Endothelial cell of umbilical vein (primary cell): ENCODE results near the gene ATXN1. TPM values are rescaled to one million over a fixed set of nuclear protein-coding genes. Genes with fewer than 3 reads are reported as not detected.

Source experiments
- BruUV-seq: library from RNA; stranded (reverse); fragments of 400-500 nt; replicated peaks from 2 replicates; lab custom pipeline; 2021; lab: Mats Ljungman, UMichigan
- CTCF ChIA-PET: fragments of 300-600, 350-600 bp; sonication (Branson Sonifier 250); formaldehyde crosslinking; loops from one replicate; lab custom pipeline; 2021; ENCODE audit warnings: antibody characterized with exemption, inconsistent platforms; lab: Charles Lee
- POLR2A ChIA-PET: fragments of 300-600, 350-600 bp; sonication (Branson Sonifier 250); formaldehyde crosslinking; loops from one replicate; lab custom pipeline; 2021; ENCODE audit warnings: antibody characterized with exemption, inconsistent platforms; lab: Charles Lee
- DNase-seq: peaks from one replicate; pipeline ENCODE4 v3.0.0-alpha.2; 2011; ENCODE audit warnings: low read depth, low spot score
- FAIRE-seq: peaks from 2 replicates; lab custom pipeline; 2011; peaks lifted over from hg19 to GRCh38; lab: Jason Lieb, UNC
- H2AFZ ChIP-seq: 2 replicates; pipeline ENCODE4 v1.6.0; 2012; ENCODE audit warnings: low read depth, low read length, control low read depth, inconsistent platforms
- H3K27ac ChIP-seq: 2 replicates; pipeline ENCODE4 v1.5.1; 2011; ENCODE audit warnings: low read depth, mild to moderate bottlenecking, control low read depth, low read length, moderate library complexity; ENCODE audit not compliant: insufficient read depth
- H3K27me3 ChIP-seq, 2 experiments: 2 replicates each; pipeline versions ENCODE4 v1.6.0 to v1.6.1; 2011; ENCODE audit warnings: low read length in 2 of 2, mixed read lengths in 1 of 2; ENCODE audit not compliant: control insufficient read depth in 2 of 2, insufficient read depth in 2 of 2
- H3K36me3 ChIP-seq, 2 experiments: 2 replicates in 1 of 2; 3 replicates in 1 of 2; pipeline ENCODE4 v1.5.1; 2011; ENCODE audit warnings: low read length in 2 of 2, mild to moderate bottlenecking in 1 of 2, moderate library complexity in 1 of 2; ENCODE audit not compliant: control insufficient read depth in 2 of 2, insufficient read depth in 2 of 2; ENCODE audit errors: extremely low read depth in 1 of 2
- H3K4me1 ChIP-seq: 3 replicates; pipeline ENCODE4 v1.5.1; 2011; ENCODE audit warnings: mild to moderate bottlenecking, low read length; ENCODE audit not compliant: control insufficient read depth, insufficient read depth; ENCODE audit errors: extremely low read depth
- H3K4me2 ChIP-seq: 2 replicates; pipeline ENCODE4 v1.6.1; 2011; ENCODE audit warnings: low read length, control low read depth, mixed read lengths; ENCODE audit not compliant: insufficient read depth
- H3K4me3 ChIP-seq, 3 experiments: fragments of 200-600 bp in 1 of 3; sonication (generic), shearing (Covaris generic) in 1 of 3; replicated peaks in 1 of 3; 2 replicates each; pipeline ENCODE4 v1.5.1; 2011 to 2016; ENCODE audit warnings: control low read depth in 3 of 3, low read length in 3 of 3, mild to moderate bottlenecking in 2 of 3, inconsistent platforms in 1 of 3, low read depth in 1 of 3, moderate library complexity in 1 of 3; ENCODE audit not compliant: insufficient read depth in 1 of 3
- H3K79me2 ChIP-seq: 2 replicates; pipeline ENCODE4 v1.6.0; 2012; ENCODE audit warnings: low read length, inconsistent platforms; ENCODE audit not compliant: control insufficient read depth, insufficient read depth
- H3K9ac ChIP-seq: replicated peaks from 2 replicates; pipeline ENCODE3; 2011; ENCODE audit warnings: low read length, control low read depth; ENCODE audit not compliant: insufficient read depth; ENCODE audit errors: extremely low read depth
- H3K9me1 ChIP-seq: replicated peaks from 3 replicates; pipeline ENCODE4 v1.6.0; 2011; ENCODE audit warnings: mild to moderate bottlenecking, low read length; ENCODE audit not compliant: control insufficient read depth, insufficient read depth; ENCODE audit errors: extremely low read depth
- H3K9me3 ChIP-seq: replicated peaks from 2 replicates; pipeline ENCODE4 v1.5.1; 2012; ENCODE audit warnings: low read length, inconsistent platforms; ENCODE audit not compliant: control insufficient read depth, insufficient read depth
- H4K20me1 ChIP-seq: replicated peaks from 2 replicates; pipeline ENCODE3; 2011; ENCODE audit warnings: mild to moderate bottlenecking, low read length; ENCODE audit not compliant: control insufficient read depth, insufficient read depth; ENCODE audit errors: extremely low read depth
- EZH2 ChIP-seq: IDR thresholded peaks from 2 replicates; pipeline ENCODE4 v1.6.1; 2012; ENCODE audit warnings: borderline replicate concordance, low read depth, mild to moderate bottlenecking, moderate library complexity, low read length, inconsistent platforms; ENCODE audit not compliant: severe bottlenecking
- FOS ChIP-seq: IDR thresholded peaks from 2 replicates; pipeline ENCODE4 v1.6.1; 2011; ENCODE audit warnings: mild to moderate bottlenecking, low read length, moderate library complexity, borderline replicate concordance; ENCODE audit not compliant: insufficient read depth
- GATA2 ChIP-seq: IDR thresholded peaks from 2 replicates; pipeline ENCODE4 v1.7.0; 2011; ENCODE audit warnings: low read depth, mild to moderate bottlenecking, moderate library complexity, mixed read lengths, low read length; ENCODE audit not compliant: insufficient read length, insufficient read depth
- JUN ChIP-seq: IDR thresholded peaks from 2 replicates; pipeline ENCODE4 v1.6.1; 2011; ENCODE audit warnings: borderline replicate concordance, low read depth; ENCODE audit not compliant: insufficient read length, insufficient read depth
- MAX ChIP-seq: IDR thresholded peaks from 2 replicates; pipeline ENCODE4 v1.6.1; 2011; ENCODE audit not compliant: insufficient read depth, insufficient read length
- MYC ChIP-seq: IDR thresholded peaks from one replicate; pipeline ENCODE4 v1.6.1; 2011; ENCODE audit warnings: mild to moderate bottlenecking, low read depth, low read length
- POLR2A ChIP-seq: IDR thresholded peaks from 2 replicates; pipeline ENCODE4 v1.6.1; 2012; ENCODE audit warnings: low read depth, mild to moderate bottlenecking, control low read depth, low read length
- POLR2AphosphoS5 ChIP-seq: IDR thresholded peaks from 2 replicates; pipeline ENCODE4 v1.6.1; 2012; ENCODE audit warnings: low read depth, mild to moderate bottlenecking, control low read depth, low read length, moderate library complexity; ENCODE audit not compliant: insufficient read depth
- dilution Hi-C: fragments of 300-500 bp; cut with MboI; formaldehyde crosslinking; loops from one replicate; pipeline ENCODE4 v1.15.0; 2019; ENCODE audit warnings: low sequenced_read_pairs; ENCODE audit not compliant: extremely low pct_ligation_motif_present
- intact Hi-C: fragments of 100-400 bp; cut with micrococcal nuclease; formaldehyde crosslinking; loops from one replicate; pipeline ENCODE4 v1.10.0; 2022
- polyA plus RNA-seq, 4 experiments: library from polyadenylated mRNA; depleted of rRNA in 3 of 4; stranded (reverse) in 3 of 4; unstranded in 1 of 4; fragments of >200 nt; gene quantifications; 2 replicates each; pipeline versions ENCODE4 v1.2.1 to v1.2.3, GENCODE V29; 2011 to 2012; ENCODE audit warnings: missing spikeins in 1 of 4
- total RNA-seq: library from RNA; stranded (reverse); gene quantifications from 2 replicates; pipeline ENCODE4 v1.2.3, GENCODE V29; 2021
- TF ChIP-seq, protein P1 (sequence below), 2 donors: IDR thresholded peaks; 1 replicate in 1 of 2; 2 replicates in 1 of 2; pipeline ENCODE4 v1.5.1; 2011; ENCODE audit warnings: low read length in 2 of 2, mild to moderate bottlenecking in 2 of 2, moderate library complexity in 2 of 2, control low read depth in 1 of 2, inconsistent platforms in 1 of 2, low read depth in 1 of 2; ENCODE audit not compliant: insufficient read depth in 1 of 2; ENCODE audit errors: extremely low read depth in 1 of 2

ATXN1 gene
- total and polyA plus RNA-seq, 2 donors (not counting 3 experiments of a cell fraction or from before 2014, with no cell fraction given), result 16.4 to 33.0 TPM

DNA sequence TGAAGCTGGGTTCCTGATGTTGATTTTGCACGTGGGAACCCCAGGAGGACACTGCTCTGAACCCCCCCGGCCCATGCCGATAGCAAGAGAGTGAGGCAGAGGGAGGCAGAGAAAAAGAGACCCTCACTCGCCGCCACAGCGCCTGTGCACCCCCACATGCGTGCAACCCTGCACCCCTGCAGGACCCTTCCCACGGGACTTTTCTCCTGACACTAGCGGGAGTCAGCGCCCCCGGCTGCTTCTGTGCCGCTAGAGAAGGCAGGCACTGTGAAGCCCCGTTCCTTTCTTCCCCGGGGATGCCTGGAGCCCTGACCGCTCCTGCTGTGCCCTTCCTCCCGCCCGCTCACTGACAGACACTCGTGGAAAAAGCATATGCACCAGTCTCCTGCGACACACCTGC is 455.5 kb downstream of the ATXN1 start:
- Histone ChIP-seq H3K4me3 (no peak overlapping the region), H3K4me1 (peaks cover 6% of the 10 kb centered on the region), H3K27ac (no peak overlapping the region), H3K9me3 (no peaks in the 10 kb centered on the region), H3K36me3 (peaks cover 0 to 2% of the 10 kb centered on the region in 2 experiments), H4K20me1 (no peaks in the 10 kb centered on the region), H2AFZ (no peak overlapping the region), H3K4me2 (no peak overlapping the region), H3K9ac (no peak overlapping the region), H3K27me3 (no peaks in the 10 kb centered on the region), H3K9me1 (no peaks in the 10 kb centered on the region), H3K79me2 (no peaks in the 10 kb centered on the region)
- TF ChIP-seq POLR2A (no peak), MAX (no peak), FOS (no peak), MYC (no peak), GATA2 (no peak), JUN (no peak), EZH2 (no peak), POLR2AphosphoS5 (no peak)
- TF ChIP-seq, protein P1, sequence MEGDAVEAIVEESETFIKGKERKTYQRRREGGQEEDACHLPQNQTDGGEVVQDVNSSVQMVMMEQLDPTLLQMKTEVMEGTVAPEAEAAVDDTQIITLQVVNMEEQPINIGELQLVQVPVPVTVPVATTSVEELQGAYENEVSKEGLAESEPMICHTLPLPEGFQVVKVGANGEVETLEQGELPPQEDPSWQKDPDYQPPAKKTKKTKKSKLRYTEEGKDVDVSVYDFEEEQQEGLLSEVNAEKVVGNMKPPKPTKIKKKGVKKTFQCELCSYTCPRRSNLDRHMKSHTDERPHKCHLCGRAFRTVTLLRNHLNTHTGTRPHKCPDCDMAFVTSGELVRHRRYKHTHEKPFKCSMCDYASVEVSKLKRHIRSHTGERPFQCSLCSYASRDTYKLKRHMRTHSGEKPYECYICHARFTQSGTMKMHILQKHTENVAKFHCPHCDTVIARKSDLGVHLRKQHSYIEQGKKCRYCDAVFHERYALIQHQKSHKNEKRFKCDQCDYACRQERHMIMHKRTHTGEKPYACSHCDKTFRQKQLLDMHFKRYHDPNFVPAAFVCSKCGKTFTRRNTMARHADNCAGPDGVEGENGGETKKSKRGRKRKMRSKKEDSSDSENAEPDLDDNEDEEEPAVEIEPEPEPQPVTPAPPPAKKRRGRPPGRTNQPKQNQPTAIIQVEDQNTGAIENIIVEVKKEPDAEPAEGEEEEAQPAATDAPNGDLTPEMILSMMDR (IDR thresholded peaks at IDR 0.05; ENCODE audit: extremely low read depth in 1 of 2, insufficient read depth in 1 of 2, low read depth in 1 of 2, low read length in 2 of 2), result no peak
- FAIRE-seq (no peak), DNase-seq (no peak)
- BruUV-seq, result no TSS peak
- ChIA-PET POLR2A (interaction anchor here (0.7 kb wide), 1 partner anchor 215 kb away, joined by 3 read pairs; no protein-coding TSS in a partner anchor), CTCF (no interaction called here)
- intact Hi-C loops (no loop called here), dilution Hi-C loops (no loop called here)
